Common myeloid progenitor, CD34-positive (primary cell): ENCODE data around the gene BRCA2.
A peak's percentile ranks its signal among the peaks of the same experiment; 100 is the strongest.

Experiments
- CTCF ChIA-PET: fragments of 350-600 bp; sonication (Branson Sonifier 250); formaldehyde crosslinking; loops from one replicate; lab custom pipeline; 2021; ENCODE audit warnings: antibody characterized with exemption; lab: Charles Lee
- POLR2A ChIA-PET: fragments of 350-600 bp; sonication (Branson Sonifier 250); formaldehyde crosslinking; loops from one replicate; lab custom pipeline; 2021; ENCODE audit warnings: antibody characterized with exemption; lab: Charles Lee
- DNase-seq, 3 donors: peaks; one replicate each; pipeline versions ENCODE4 v3.0.0 to v3.0.0-alpha.2; 2013
- H3K27ac ChIP-seq, 2 experiments: 1 replicate in 1 of 2; 2 replicates in 1 of 2; pipeline ENCODE4 v1.7.0; 2013; ENCODE audit warnings: inconsistent platforms in 2 of 2, low read length in 2 of 2, mild to moderate bottlenecking in 2 of 2, low read depth in 1 of 2, moderate library complexity in 1 of 2; ENCODE audit not compliant: severe bottlenecking in 2 of 2, insufficient read depth in 1 of 2, poor library complexity in 1 of 2
- H3K27me3 ChIP-seq, 5 experiments: replicated peaks in 2 of 5; 1 replicate in 3 of 5; 2 replicates in 2 of 5; pipeline versions ENCODE4 v1.6.1 to v1.7.0; 2013; ENCODE audit warnings: low read length in 4 of 5, mild to moderate bottlenecking in 2 of 5, moderate library complexity in 2 of 5, inconsistent platforms in 1 of 5; ENCODE audit not compliant: insufficient read depth in 5 of 5, control insufficient read depth in 4 of 5
- H3K36me3 ChIP-seq, 4 experiments: 1 replicate in 2 of 4; 2 replicates in 2 of 4; pipeline versions ENCODE4 v1.6.1 to v1.7.0; 2013; ENCODE audit warnings: low read length in 3 of 4, control low read depth in 1 of 4, mild to moderate bottlenecking in 1 of 4; ENCODE audit not compliant: control insufficient read depth in 4 of 4, insufficient read depth in 4 of 4
- H3K4me1 ChIP-seq, 4 experiments: 1 replicate in 3 of 4; 2 replicates in 1 of 4; pipeline versions ENCODE4 v1.6.1 to v1.7.1; 2013; ENCODE audit warnings: low read length in 3 of 4, mild to moderate bottlenecking in 3 of 4, control low read depth in 1 of 4, inconsistent platforms in 1 of 4, moderate library complexity in 1 of 4; ENCODE audit not compliant: control insufficient read depth in 4 of 4, insufficient read depth in 4 of 4; ENCODE audit errors: control extremely low read depth in 1 of 4
- H3K4me3 ChIP-seq, 7 experiments: 1 replicate in 4 of 7; 2 replicates in 3 of 7; pipeline versions ENCODE4 v1.5.1 to v1.7.0; 2013; ENCODE audit warnings: mild to moderate bottlenecking in 7 of 7, low read length in 6 of 7, moderate library complexity in 6 of 7, inconsistent platforms in 2 of 7, low read depth in 2 of 7, control low read depth in 1 of 7; ENCODE audit not compliant: insufficient read depth in 4 of 7, control insufficient read depth in 1 of 7; ENCODE audit errors: extremely low read depth in 1 of 7
- H3K9me3 ChIP-seq, 5 experiments: 1 replicate in 4 of 5; 2 replicates in 1 of 5; pipeline versions ENCODE4 v1.6.1 to v1.7.1; 2013; ENCODE audit warnings: low read length in 4 of 5, mild to moderate bottlenecking in 2 of 5, inconsistent platforms in 1 of 5, low read depth in 1 of 5, moderate library complexity in 1 of 5; ENCODE audit not compliant: control insufficient read depth in 4 of 5, insufficient read depth in 2 of 5; ENCODE audit errors: control extremely low read depth in 1 of 5
- whole genome bisulfite sequencing: methylation state at CpG from one replicate; pipeline ENCODE4 v1.1.5; 2013; ENCODE audit not compliant: insufficient coverage; 5-methylcytosine and 5-hydroxymethylcytosine counted together

BRCA2 gene

GRCh38 chr13:32426191-32426989 is 111.1 kb downstream of the BRCA2 start:
- H3K9me3 ChIP-seq, result no peaks in the 10 kb centered on the region
- H3K27ac ChIP-seq, result peak overlapping the region; percentile 77 to 86
- peaks cover 22 to 57% (median 41%) of the 10 kb centered on the region in 4 experiments for H3K4me1 ChIP-seq
- peaks cover 2 to 18% (median 3%) of the 10 kb centered on the region in 4 experiments for H3K36me3 ChIP-seq
- 50% methylated on average over 17 of the region's 19 CpGs for WGBS
- H3K27me3 ChIP-seq, result no peaks in the 10 kb centered on the region
- DNase-seq, result peak; percentile 75 to 94 (median 92)
- ChIA-PET CTCF (interaction anchor here (1.2 to 4.0 kb wide), 3 partner anchors 16 to 45 kb away, joined by 4 to 16 read pairs (median 6); no protein-coding TSS in a partner anchor), POLR2A (no interaction called here)
- H3K4me3 ChIP-seq, result peak overlapping the region; percentile 72 to 93 (median 84)

GRCh38 chr13:32426990-32427851 is 111.9 kb downstream of the BRCA2 start:
- H3K9me3 ChIP-seq, result no peaks in the 10 kb centered on the region
- H3K27me3 ChIP-seq, result no peaks in the 10 kb centered on the region
- ChIA-PET POLR2A (no interaction called here), CTCF (interaction anchor here (1.2 to 4.0 kb wide), 6 partner anchors 12 to 110 kb away, joined by 3 to 16 read pairs (median 4); no protein-coding TSS in a partner anchor)
- H3K36me3 ChIP-seq, result peaks cover 2 to 17% (median 3%) of the 10 kb centered on the region in 4 experiments
- peak overlapping the region; percentile 72 to 93 (median 84) for H3K4me3 ChIP-seq
- peaks cover 22 to 57% (median 41%) of the 10 kb centered on the region in 4 experiments for H3K4me1 ChIP-seq
- under 1% methylated on average over 67 of the region's 90 CpGs for WGBS
- DNase-seq, result peak; percentile 54 to 79 (median 71)
- H3K27ac ChIP-seq, result peak overlapping the region; percentile 77 to 86

GRCh38 chr13:32427852-32428580 is 112.7 kb downstream of the BRCA2 start, which contains the start of gene N4BP2L1:
Gene N4BP2L1 (minus strand): TSS chr13:32428130. CDS start chr13:32428082, 48 bp downstream.
- Histone ChIP-seq H3K27ac (peak within 1 kb of the TSS; percentile 77 to 86), H3K4me1 (peaks cover 22 to 64% (median 43%) of the 10 kb centered on the region in 4 experiments), H3K36me3 (peaks cover 0 to 13% (median 2%) of the 10 kb centered on the region in 4 experiments), H3K4me3 (peak within 1 kb of the TSS; percentile 72 to 93 (median 84)), H3K9me3 (no peaks in the 10 kb centered on the region), H3K27me3 (no peaks in the 10 kb centered on the region)
- WGBS, result 0% methylated on average over 33 of the region's 40 CpGs
- POLR2A ChIA-PET, result interaction anchor here (0.6 kb wide), 1 partner anchor 475 kb away, joined by 3 read pairs; no protein-coding TSS in a partner anchor
- CTCF ChIA-PET, result interaction anchor here (0.7 to 4.0 kb wide), 9 partner anchors 11 to 109 kb away, joined by 3 to 16 read pairs (median 4); no protein-coding TSS in a partner anchor
- peak; percentile 89 to 97 (median 95) for DNase-seq

- POLR2A ChIA-PET, result interaction anchor here (0.6 kb wide), 1 partner anchor 475 kb away, joined by 3 read pairs; no protein-coding TSS in a partner anchor
- H3K4me1 ChIP-seq, result peaks cover 22 to 61% (median 42%) of the 10 kb centered on the region in 4 experiments
- H3K27me3 ChIP-seq, result no peaks in the 10 kb centered on the region
- peak overlapping the region; percentile 77 to 86 for H3K27ac ChIP-seq
- CTCF ChIA-PET, result interaction anchor here (0.7 to 4.0 kb wide), 9 partner anchors 10 to 108 kb away, joined by 3 to 16 read pairs (median 4); no protein-coding TSS in a partner anchor
- peak overlapping the region; percentile 72 to 93 (median 84) for H3K4me3 ChIP-seq
- WGBS, result 16% methylated on average over 5 of the region's 9 CpGs
- H3K36me3 ChIP-seq, result peaks cover 0 to 10% (median under 1%) of the 10 kb centered on the region in 4 experiments
- peak in 2 of 3 donors; percentile 60 to 69 for DNase-seq
- no peaks in the 10 kb centered on the region for H3K9me3 ChIP-seq
These were observed 113.5 kb downstream of the BRCA2 start for GRCh38 chr13:32428581-32429432.

- no peaks in the 10 kb centered on the region for H3K27me3 ChIP-seq
- no peak for DNase-seq
- CTCF ChIA-PET, result interaction anchor here (0.9 to 4.0 kb wide), 4 partner anchors 10 to 48 kb away, joined by 3 to 16 read pairs (median 8); no protein-coding TSS in a partner anchor
- POLR2A ChIA-PET, result no interaction called here
- no peak overlapping the region for H3K4me3 ChIP-seq
- WGBS, result 94% methylated on average over 5 of the region's 6 CpGs
- H3K36me3 ChIP-seq, result peaks cover 0 to 3% (median 0%) of the 10 kb centered on the region in 4 experiments
- H3K27ac ChIP-seq, result peak overlapping the region in 1 of 2 experiments; percentile 86
- H3K4me1 ChIP-seq, result peaks cover 22 to 54% (median 42%) of the 10 kb centered on the region in 4 experiments
- no peaks in the 10 kb centered on the region for H3K9me3 ChIP-seq
These were observed 114.2 kb downstream of the BRCA2 start for GRCh38 chr13:32429433-32429909.
